ENCODE measurements around the gene COL17A1.
A peak's percentile ranks its signal among the peaks of the same experiment; 100 is the strongest.

The COL17A1 gene

DNA sequence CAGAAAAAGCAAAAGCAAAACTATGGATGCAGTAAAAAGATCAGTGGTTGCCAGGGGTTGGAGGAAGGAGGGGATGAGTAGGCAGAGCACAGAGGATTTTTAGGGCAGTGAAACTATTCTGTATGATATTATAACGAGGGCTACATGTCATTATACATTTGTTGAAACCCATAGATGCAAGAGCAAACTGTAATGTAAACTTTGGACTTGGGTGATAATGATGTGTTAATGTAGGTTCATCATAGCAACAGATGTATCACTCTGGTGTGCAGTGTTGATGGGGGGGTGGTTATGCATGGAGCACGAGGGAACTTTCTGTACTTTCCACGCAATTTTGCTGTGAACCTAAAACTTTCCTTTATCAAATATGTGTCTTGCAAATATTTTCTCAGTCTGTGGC lies 95.6 kb downstream of the COL17A1 start:
- peaks cover 12 to 13% of the 10 kb centered on the region in 2 donors for H3K4me1 Mint-ChIP-seq
- DNase-seq = no peak
- H3K4me3 Mint-ChIP-seq = no peak overlapping the region
- H3K9me3 Mint-ChIP-seq = no peaks in the 10 kb centered on the region
- no peak overlapping the region for H3K27ac Mint-ChIP-seq
- ATAC-seq (replicated peaks) = no peak
- H3K27me3 Mint-ChIP-seq = no peaks in the 10 kb centered on the region
- H3K36me3 Mint-ChIP-seq = peaks cover 9 to 16% of the 10 kb centered on the region in 2 donors

DNA sequence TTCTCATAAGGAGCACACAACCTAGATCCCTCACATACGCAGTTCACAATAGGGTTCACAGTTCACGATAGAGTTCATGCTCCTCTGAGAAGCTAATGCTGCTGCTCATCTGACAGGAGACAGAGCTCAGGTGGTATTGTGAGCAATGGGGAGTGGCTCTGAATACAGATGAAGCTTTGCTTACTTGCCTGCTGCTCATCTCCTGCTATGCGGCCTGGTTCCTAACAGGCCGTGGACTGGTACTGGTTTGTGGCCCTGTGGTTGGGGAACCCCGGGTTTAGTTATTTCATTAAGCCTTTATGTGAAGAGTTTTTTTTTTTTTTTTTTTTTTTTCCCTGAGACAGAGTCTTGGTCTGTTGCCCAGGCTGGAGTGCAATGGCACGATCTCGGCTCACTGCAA lies 99.3 kb downstream of the COL17A1 start:
- Mint-ChIP-seq H3K36me3 (peaks cover 0 to under 1% of the 10 kb centered on the region in 2 donors), H3K9me3 (no peaks in the 10 kb centered on the region), H3K4me3 (no peak overlapping the region), H3K27ac (peak overlapping the region; percentile 37), H3K4me1 (peaks cover 26 to 33% of the 10 kb centered on the region in 2 donors), H3K27me3 (no peaks in the 10 kb centered on the region)
- ATAC-seq (replicated peaks) = peak; percentile 78 to 86
- DNase-seq = no peak

DNA sequence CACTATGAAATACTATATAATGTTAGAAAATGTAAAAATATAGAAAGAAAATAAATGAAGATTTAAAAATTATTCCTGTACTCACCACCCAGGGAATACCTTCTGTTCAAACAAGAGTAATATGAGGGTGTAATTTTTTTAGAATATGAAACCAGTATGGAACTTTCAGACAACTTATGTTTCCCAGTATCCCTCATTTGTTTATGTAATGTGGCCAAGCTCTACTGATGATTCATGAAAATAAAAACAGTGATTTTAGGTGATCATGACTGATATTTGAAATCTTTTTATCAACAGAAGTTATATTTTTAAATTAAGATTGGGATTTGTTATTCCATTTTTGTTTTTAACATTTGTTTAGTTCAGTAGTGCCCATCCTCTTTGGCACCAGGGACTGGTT lies 100.0 kb downstream of the COL17A1 start:
- Mint-ChIP-seq H3K27me3 (no peaks in the 10 kb centered on the region), H3K4me3 (no peak overlapping the region), H3K36me3 (no peaks in the 10 kb centered on the region), H3K9me3 (no peaks in the 10 kb centered on the region), H3K27ac (no peak overlapping the region), H3K4me1 (peaks cover 27 to 39% of the 10 kb centered on the region in 2 donors)
- ATAC-seq (replicated peaks) = no peak
- DNase-seq = no peak

DNA sequence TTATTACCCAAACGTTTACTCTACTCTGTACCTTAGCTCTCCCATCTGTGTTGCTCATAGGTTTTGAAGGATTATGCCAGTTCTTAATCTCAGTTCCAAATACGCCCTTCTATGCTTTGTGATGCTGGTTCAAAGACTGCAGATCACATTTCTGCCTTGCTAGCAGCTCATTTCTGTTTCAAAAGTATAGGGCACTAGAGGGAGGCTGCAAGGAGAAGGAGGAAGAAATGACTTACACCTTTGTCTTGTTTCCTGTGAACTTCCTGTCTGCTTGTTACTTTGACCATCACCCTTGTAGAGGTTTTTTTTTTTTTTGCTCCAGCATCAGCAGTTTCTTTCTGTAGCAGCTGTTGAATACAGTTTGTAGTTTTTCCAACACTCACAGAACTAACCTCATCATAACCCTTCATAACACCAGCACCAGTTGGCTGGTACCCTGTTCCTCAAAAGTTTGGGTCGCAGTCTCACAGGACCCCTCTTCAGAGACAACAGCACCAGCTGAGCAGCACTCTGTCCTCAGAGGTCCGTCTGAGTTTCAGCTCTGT lies 102.2 kb downstream of the COL17A1 start:
- peak overlapping the region; percentile 30 to 42 for H3K4me3 Mint-ChIP-seq
- DNase-seq (no peak), ATAC-seq (replicated peaks) (peak; percentile 82 to 85)

DNA sequence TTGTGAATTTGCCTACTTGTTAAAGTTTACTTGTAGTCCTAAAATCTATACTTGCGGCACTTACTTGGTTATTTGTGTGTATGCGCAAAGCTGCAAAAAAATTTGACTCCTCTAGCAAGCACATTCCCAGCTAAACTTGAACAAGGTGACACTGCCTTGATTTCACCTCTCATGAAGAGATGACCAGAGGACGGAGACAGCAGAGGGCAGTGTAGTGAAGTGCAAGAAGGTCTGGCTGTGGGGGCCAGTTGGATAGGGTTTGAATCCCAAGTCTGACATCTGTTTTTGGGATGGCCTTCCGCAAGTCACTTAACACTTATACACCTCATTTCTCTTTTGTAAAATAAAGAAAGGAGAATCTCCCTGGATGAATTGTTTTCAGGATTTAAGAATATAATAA lies 103.0 kb downstream of the COL17A1 start:
- DNase-seq (no peak), ATAC-seq (replicated peaks) (no peak)
- Mint-ChIP-seq H3K36me3 (peaks cover 0 to 7% of the 10 kb centered on the region in 2 donors), H3K27ac (no peak overlapping the region), H3K4me3 (no peak overlapping the region), H3K9me3 (no peaks in the 10 kb centered on the region), H3K4me1 (peaks cover 26 to 50% of the 10 kb centered on the region in 2 donors), H3K27me3 (no peaks in the 10 kb centered on the region)

More for the DNA sequence above, 102.2 kb downstream of the COL17A1 start:
- Mint-ChIP-seq H3K36me3 (peaks cover 0 to 4% of the 10 kb centered on the region in 2 donors), H3K27me3 (no peaks in the 10 kb centered on the region), H3K9me3 (no peaks in the 10 kb centered on the region), H3K4me1 (peaks cover 29 to 52% of the 10 kb centered on the region in 2 donors), H3K27ac (peak overlapping the region; percentile 27)

Data from stimulated activated naive B cell treated with anti-CD40 and anti-IgM and Interleukin-4, amounts not matched to agents 10 μg/mL and 1 μg/mL and 100 μg/mL, for 72 hours (primary cell).